ENCODE measurements around the gene GOLPH3.
"Not testable (repeated sequence)": the region's sequence is repeated elsewhere in the genome, so short reads cannot be mapped to it uniquely, and the experiment has no call there.

The GOLPH3 gene

GRCh38 chr5:32201122-32201753, 27.1 kb upstream of the GOLPH3 start:
- no peak overlapping the region for H3K4me3 ChIP-seq (ENCODE audit: extremely low read depth, insufficient read depth, low read length, poor library complexity, severe bottlenecking)
- WGBS, 2 experiments (ENCODE audit: insufficient coverage in 2 of 2) = 80 to 100% methylated on average over 1 of the region's 3 CpGs
- H3K36me3 ChIP-seq (ENCODE audit: control insufficient read depth, insufficient read depth, low read length) = no peaks in the 10 kb centered on the region
- H3K4me1 ChIP-seq (ENCODE audit: control insufficient read depth, insufficient read depth, low read length, poor library complexity, severe bottlenecking) = no peaks in the 10 kb centered on the region
- no peaks in the 10 kb centered on the region for H3K9me3 ChIP-seq (ENCODE audit: control insufficient read depth, low read length)
- H3K27ac ChIP-seq (ENCODE audit: low read depth, low read length, severe bottlenecking) = no peak overlapping the region

DNA sequence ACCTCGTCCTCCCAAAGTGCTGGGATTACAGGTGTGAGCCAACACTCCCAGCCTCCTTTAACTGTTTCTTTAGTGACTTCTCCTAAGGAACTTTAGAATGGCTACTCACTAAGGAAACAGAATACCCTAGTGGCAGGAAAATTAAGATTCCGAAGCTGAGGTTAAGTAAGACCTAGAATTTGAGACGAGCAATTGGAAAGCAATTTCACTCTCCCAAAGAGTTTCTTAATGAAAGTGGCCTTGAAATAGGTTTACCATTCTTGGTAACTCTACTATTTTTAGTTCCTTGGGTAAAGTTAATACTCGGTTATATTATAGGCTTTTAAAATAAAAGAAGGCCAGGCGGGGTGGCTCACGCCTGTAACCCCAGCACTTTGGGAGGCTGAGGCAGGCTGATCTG, 22.9 kb upstream of the GOLPH3 start:
- Histone ChIP-seq H3K9me3 (ENCODE audit: control insufficient read depth, low read length) (no peaks in the 10 kb centered on the region), H3K4me3 (ENCODE audit: extremely low read depth, insufficient read depth, low read length, poor library complexity, severe bottlenecking) (no peak overlapping the region), H3K27ac (ENCODE audit: low read depth, low read length, severe bottlenecking) (no peak overlapping the region), H3K36me3 (ENCODE audit: control insufficient read depth, insufficient read depth, low read length) (no peaks in the 10 kb centered on the region), H3K4me1 (ENCODE audit: control insufficient read depth, insufficient read depth, low read length, poor library complexity, severe bottlenecking) (no peaks in the 10 kb centered on the region)
- WGBS, 2 experiments (ENCODE audit: insufficient coverage in 2 of 2) = 93 to 96% methylated on average over 3 of the region's 6 CpGs

DNA sequence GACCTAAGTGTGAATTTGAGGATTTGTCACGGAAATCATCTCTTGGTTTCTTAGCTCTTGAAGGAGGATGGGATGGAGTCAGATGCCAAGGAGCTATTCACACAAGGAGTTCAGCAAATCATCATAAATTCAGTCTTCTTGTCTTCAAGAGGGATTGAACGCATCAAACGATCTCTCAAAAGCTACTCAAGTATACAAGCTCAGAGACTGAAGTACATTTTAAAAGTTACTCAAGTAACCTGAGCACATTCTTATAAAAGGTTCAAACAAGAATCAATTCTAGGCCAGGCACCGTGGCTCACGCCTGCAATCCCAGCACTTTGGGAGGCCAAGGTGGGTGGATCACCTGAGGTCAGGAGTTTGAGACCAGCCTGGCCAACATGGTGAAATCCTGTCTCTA, 21.1 kb upstream of the GOLPH3 start:
- no peaks in the 10 kb centered on the region for H3K36me3 ChIP-seq (ENCODE audit: control insufficient read depth, insufficient read depth, low read length)
- WGBS, 2 experiments (ENCODE audit: insufficient coverage in 2 of 2) = 80 to 91% methylated on average over 1 to 5 of the region's 5 CpGs
- H3K4me3 ChIP-seq (ENCODE audit: extremely low read depth, insufficient read depth, low read length, poor library complexity, severe bottlenecking) = no peak overlapping the region
- H3K4me1 ChIP-seq (ENCODE audit: control insufficient read depth, insufficient read depth, low read length, poor library complexity, severe bottlenecking) = no peaks in the 10 kb centered on the region
- no peak overlapping the region for H3K27ac ChIP-seq (ENCODE audit: low read depth, low read length, severe bottlenecking)
- no peaks in the 10 kb centered on the region for H3K9me3 ChIP-seq (ENCODE audit: control insufficient read depth, low read length)

- Histone ChIP-seq H3K36me3 (ENCODE audit: control insufficient read depth, insufficient read depth, low read length) (no peaks in the 10 kb centered on the region), H3K27ac (ENCODE audit: low read depth, low read length, severe bottlenecking) (no peak overlapping the region), H3K4me3 (ENCODE audit: extremely low read depth, insufficient read depth, low read length, poor library complexity, severe bottlenecking) (no peak overlapping the region), H3K9me3 (ENCODE audit: control insufficient read depth, low read length) (no peaks in the 10 kb centered on the region), H3K4me1 (ENCODE audit: control insufficient read depth, insufficient read depth, low read length, poor library complexity, severe bottlenecking) (no peaks in the 10 kb centered on the region)
- 83 to 89% methylated on average over 7 of the region's 7 CpGs for WGBS, 2 experiments (ENCODE audit: insufficient coverage in 2 of 2)
These were observed 19.5 kb upstream of the GOLPH3 start for GRCh38 chr5:32193591-32193990.

- WGBS, 2 experiments (ENCODE audit: insufficient coverage in 2 of 2) = 97 to 98% methylated on average over 3 to 4 of the region's 5 CpGs
- H3K9me3 ChIP-seq (ENCODE audit: control insufficient read depth, low read length) = peaks cover 4% of the 10 kb centered on the region
- H3K4me3 ChIP-seq (ENCODE audit: extremely low read depth, insufficient read depth, low read length, poor library complexity, severe bottlenecking) = no peak overlapping the region
- H3K36me3 ChIP-seq (ENCODE audit: control insufficient read depth, insufficient read depth, low read length) = no peaks in the 10 kb centered on the region
- no peaks in the 10 kb centered on the region for H3K4me1 ChIP-seq (ENCODE audit: control insufficient read depth, insufficient read depth, low read length, poor library complexity, severe bottlenecking)
- no peak overlapping the region for H3K27ac ChIP-seq (ENCODE audit: low read depth, low read length, severe bottlenecking)
These were observed 16.0 kb upstream of the GOLPH3 start for GRCh38 chr5:32190095-32190494.

- no peak overlapping the region for H3K4me3 ChIP-seq (ENCODE audit: extremely low read depth, insufficient read depth, low read length, poor library complexity, severe bottlenecking)
These were observed 13.6 kb upstream of the GOLPH3 start for GRCh38 chr5:32187675-32188074.

DNA sequence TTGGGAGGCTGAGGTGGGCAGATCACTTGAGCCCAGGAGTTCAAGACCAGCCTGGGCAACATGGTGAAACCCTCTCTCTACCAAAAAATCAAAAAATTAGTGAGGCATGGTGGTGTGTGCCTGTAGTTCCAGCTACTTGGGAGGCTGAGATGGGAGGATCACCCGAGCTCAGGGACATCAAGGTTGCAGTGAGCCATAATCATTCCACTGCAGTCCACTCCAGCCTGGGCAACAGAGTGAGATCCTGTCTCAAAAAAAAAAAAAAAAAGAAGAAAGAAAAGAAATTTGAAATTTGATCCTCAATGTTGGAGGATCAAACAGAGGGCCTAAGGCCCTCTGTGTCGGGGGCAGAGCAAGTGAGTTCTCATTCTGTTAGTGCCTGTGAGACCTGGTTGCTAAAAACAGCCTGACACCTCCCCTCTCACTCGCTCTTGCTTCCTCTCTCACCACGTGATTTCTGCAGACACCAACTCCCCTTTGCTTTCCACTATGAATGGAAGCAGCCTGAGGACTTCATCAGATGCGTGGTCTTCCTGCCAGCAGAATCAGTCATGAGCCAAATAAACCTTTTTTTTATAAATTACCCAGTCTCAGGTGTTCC, 8.4 kb upstream of the GOLPH3 start:
- Histone ChIP-seq H3K4me1 (ENCODE audit: control insufficient read depth, insufficient read depth, low read length, poor library complexity, severe bottlenecking) (no peaks in the 10 kb centered on the region), H3K27ac (ENCODE audit: low read depth, low read length, severe bottlenecking) (no peak overlapping the region), H3K9me3 (ENCODE audit: control insufficient read depth, low read length) (peaks cover under 1% of the 10 kb centered on the region), H3K4me3 (ENCODE audit: extremely low read depth, insufficient read depth, low read length, poor library complexity, severe bottlenecking) (no peak overlapping the region), H3K36me3 (ENCODE audit: control insufficient read depth, insufficient read depth, low read length) (no peaks in the 10 kb centered on the region)
- WGBS, 2 experiments (ENCODE audit: insufficient coverage in 2 of 2) = 65 to 82% methylated on average over 4 of the region's 5 CpGs

More at GRCh38 chr5:32187675-32188074, 13.6 kb upstream of the GOLPH3 start:
- Histone ChIP-seq H3K36me3 (ENCODE audit: control insufficient read depth, insufficient read depth, low read length) (no peaks in the 10 kb centered on the region), H3K4me1 (ENCODE audit: control insufficient read depth, insufficient read depth, low read length, poor library complexity, severe bottlenecking) (no peaks in the 10 kb centered on the region), H3K9me3 (ENCODE audit: control insufficient read depth, low read length) (peaks cover 4% of the 10 kb centered on the region), H3K27ac (ENCODE audit: low read depth, low read length, severe bottlenecking) (no peak overlapping the region)

DNA sequence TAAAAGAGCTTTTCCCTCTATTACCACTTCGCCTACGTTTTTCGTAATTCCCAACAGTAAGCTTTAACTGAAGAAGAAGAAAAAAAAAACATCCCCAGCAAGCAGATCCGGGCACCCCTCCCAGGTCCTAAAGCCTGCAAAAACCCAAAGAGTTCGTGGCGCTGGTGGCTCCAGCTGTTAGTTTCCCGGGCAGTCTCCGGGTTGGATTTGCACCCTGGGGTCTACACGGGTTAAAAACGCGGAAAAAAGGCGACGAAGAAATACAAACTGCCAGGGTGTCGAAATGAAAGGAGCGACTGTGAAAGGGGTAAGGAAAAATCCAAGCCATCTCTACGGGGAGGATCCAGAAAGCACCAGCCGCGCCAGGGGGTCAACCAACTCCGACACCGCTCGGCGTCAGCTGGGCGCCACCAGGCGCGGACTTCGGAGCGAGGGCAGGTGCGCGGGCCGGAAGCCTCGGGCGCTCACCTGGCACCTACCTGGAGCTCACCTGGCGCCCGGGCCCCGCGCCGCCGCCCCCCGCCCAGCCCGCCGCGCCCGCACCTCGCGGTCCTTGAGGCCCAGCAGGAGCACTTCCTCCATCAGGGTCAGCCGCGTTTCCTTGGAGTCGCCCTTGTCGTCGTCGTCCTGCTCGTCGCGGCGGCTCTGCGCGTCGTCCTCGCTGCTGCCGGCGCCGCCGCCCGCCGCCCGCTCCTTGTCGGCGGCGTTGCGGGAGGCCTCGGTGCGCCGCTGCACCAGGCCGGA, 680 bp downstream of the GOLPH3 start:
- H3K9me3 ChIP-seq (ENCODE audit: control insufficient read depth, low read length) = no peaks in the 10 kb centered on the region

GRCh38 chr5:32172923-32173266, 1.2 kb downstream of the GOLPH3 start:
- Histone ChIP-seq H3K27ac (ENCODE audit: low read depth, low read length, severe bottlenecking) (peak overlapping the region; percentile 99), H3K4me3 (ENCODE audit: extremely low read depth, insufficient read depth, low read length, poor library complexity, severe bottlenecking) (peak overlapping the region; percentile 95), H3K9me3 (ENCODE audit: control insufficient read depth, low read length) (no peaks in the 10 kb centered on the region), H3K4me1 (ENCODE audit: control insufficient read depth, insufficient read depth, low read length, poor library complexity, severe bottlenecking) (peaks cover 12% of the 10 kb centered on the region), H3K36me3 (ENCODE audit: control insufficient read depth, insufficient read depth, low read length) (peaks cover 38% of the 10 kb centered on the region)
- WGBS, 2 experiments (ENCODE audit: insufficient coverage in 2 of 2) = 0% methylated on average over 1 to 4 of the region's 4 CpGs

More for the DNA sequence above, 680 bp downstream of the GOLPH3 start:
- Histone ChIP-seq H3K27ac (ENCODE audit: low read depth, low read length, severe bottlenecking) (peak overlapping the region; percentile 99), H3K4me3 (ENCODE audit: extremely low read depth, insufficient read depth, low read length, poor library complexity, severe bottlenecking) (peak overlapping the region; percentile 95), H3K36me3 (ENCODE audit: control insufficient read depth, insufficient read depth, low read length) (peaks cover 33% of the 10 kb centered on the region), H3K4me1 (ENCODE audit: control insufficient read depth, insufficient read depth, low read length, poor library complexity, severe bottlenecking) (peaks cover 12% of the 10 kb centered on the region)
- WGBS, 2 experiments (ENCODE audit: insufficient coverage in 2 of 2) = 0% methylated on average over 52 to 73 of the region's 74 CpGs

- WGBS, 2 experiments (ENCODE audit: insufficient coverage in 2 of 2) = 0 to 9% methylated on average over 15 to 25 of the region's 34 CpGs
- Histone ChIP-seq H3K4me3 (ENCODE audit: extremely low read depth, insufficient read depth, low read length, poor library complexity, severe bottlenecking) (peak overlapping the region; percentile 95), H3K4me1 (ENCODE audit: control insufficient read depth, insufficient read depth, low read length, poor library complexity, severe bottlenecking) (peaks cover 12% of the 10 kb centered on the region), H3K27ac (ENCODE audit: low read depth, low read length, severe bottlenecking) (peak overlapping the region; percentile 99), H3K36me3 (ENCODE audit: control insufficient read depth, insufficient read depth, low read length) (peaks cover 43% of the 10 kb centered on the region)
- not testable (repeated sequence) for H3K9me3 ChIP-seq (ENCODE audit: control insufficient read depth, low read length)
These were observed 1.8 kb downstream of the GOLPH3 start for GRCh38 chr5:32172186-32172911.

All from mesodermal cell (in vitro differentiated cells).